ENCODE measurements around the gene ANO1. TPM values are rescaled to one million over a fixed set of nuclear protein-coding genes. Genes with fewer than 3 reads are reported as not detected.

The ANO1 gene
- total RNA-seq, 4 donors from 2014 or later: 87.7 to 133 (median 108) TPM

GRCh38 chr11:70205766-70206165 is 127.6 kb downstream of the ANO1 start:
- Histone ChIP-seq H3K9me3 (no peaks in the 10 kb centered on the region), H3K4me1 (peaks cover 34% of the 10 kb centered on the region), H3K27ac (no peak overlapping the region), H3K27me3 (no peaks in the 10 kb centered on the region), H3K36me3 (peaks cover 34% of the 10 kb centered on the region), H3K4me3 (no peak overlapping the region)
- no peak for TF ChIP-seq POLR2A (IDR thresholded peaks at IDR 0.05)
- TF ChIP-seq CTCF (IDR thresholded peaks at IDR 0.05): no peak
- no peak for TF ChIP-seq POLR2AphosphoS5 (IDR thresholded peaks at IDR 0.05)
- no peak for TF ChIP-seq EP300 (IDR thresholded peaks at IDR 0.05)
- no peak for DNase-seq (ENCODE audit: low spot score in 2 of 2)
- WGBS: 90% methylated on average over 7 of the region's 7 CpGs

- no peak for DNase-seq (ENCODE audit: low spot score in 2 of 2)
- no peak overlapping the region for H3K4me3 ChIP-seq
- no peaks in the 10 kb centered on the region for H3K27me3 ChIP-seq
- H3K27ac ChIP-seq: no peak overlapping the region
- peaks cover 34% of the 10 kb centered on the region for H3K4me1 ChIP-seq
- TF ChIP-seq POLR2AphosphoS5 (IDR thresholded peaks at IDR 0.05) (no peak), EP300 (IDR thresholded peaks at IDR 0.05) (no peak), POLR2A (IDR thresholded peaks at IDR 0.05) (no peak), CTCF (IDR thresholded peaks at IDR 0.05) (no peak)
- no peaks in the 10 kb centered on the region for H3K9me3 ChIP-seq
- WGBS: 92% methylated on average over 17 of the region's 22 CpGs
- H3K36me3 ChIP-seq: peaks cover 34% of the 10 kb centered on the region
Measured at GRCh38 chr11:70206226-70206981, 128.3 kb downstream of the ANO1 start.

- Histone ChIP-seq H3K36me3 (peaks cover 34% of the 10 kb centered on the region), H3K27me3 (no peaks in the 10 kb centered on the region)
Measured at GRCh38 chr11:70206982-70207376, 128.9 kb downstream of the ANO1 start.

GRCh38 chr11:70207531-70208131 is 129.5 kb downstream of the ANO1 start:
- H3K27me3 ChIP-seq: no peaks in the 10 kb centered on the region

More at GRCh38 chr11:70206982-70207376, 128.9 kb downstream of the ANO1 start:
- Histone ChIP-seq H3K4me3 (no peak overlapping the region), H3K27ac (no peak overlapping the region), H3K4me1 (peaks cover 34% of the 10 kb centered on the region), H3K9me3 (no peaks in the 10 kb centered on the region)
- TF ChIP-seq EP300 (IDR thresholded peaks at IDR 0.05) (no peak), POLR2AphosphoS5 (IDR thresholded peaks at IDR 0.05) (no peak), CTCF (IDR thresholded peaks at IDR 0.05) (no peak), POLR2A (IDR thresholded peaks at IDR 0.05) (no peak)
- no peak for DNase-seq (ENCODE audit: low spot score in 2 of 2)
- whole genome bisulfite sequencing: 52% methylated on average over 4 of the region's 6 CpGs

More at GRCh38 chr11:70207531-70208131, 129.5 kb downstream of the ANO1 start:
- Histone ChIP-seq H3K27ac (no peak overlapping the region), H3K4me1 (peaks cover 31% of the 10 kb centered on the region), H3K36me3 (peaks cover 34% of the 10 kb centered on the region), H3K9me3 (no peaks in the 10 kb centered on the region), H3K4me3 (no peak overlapping the region)
- 86% methylated on average over 15 of the region's 15 CpGs for WGBS
- TF ChIP-seq POLR2A (IDR thresholded peaks at IDR 0.05): no peak
- no peak for TF ChIP-seq CTCF (IDR thresholded peaks at IDR 0.05)
- no peak for TF ChIP-seq POLR2AphosphoS5 (IDR thresholded peaks at IDR 0.05)
- TF ChIP-seq EP300 (IDR thresholded peaks at IDR 0.05): no peak
- no peak for DNase-seq (ENCODE audit: low spot score in 2 of 2)
